ENCODE measurements around the gene SLC25A41.

- TF ChIP-seq EZH2phosphoT487 (IDR thresholded peaks at IDR 0.05), result no peak
- TF ChIP-seq, protein P1, sequence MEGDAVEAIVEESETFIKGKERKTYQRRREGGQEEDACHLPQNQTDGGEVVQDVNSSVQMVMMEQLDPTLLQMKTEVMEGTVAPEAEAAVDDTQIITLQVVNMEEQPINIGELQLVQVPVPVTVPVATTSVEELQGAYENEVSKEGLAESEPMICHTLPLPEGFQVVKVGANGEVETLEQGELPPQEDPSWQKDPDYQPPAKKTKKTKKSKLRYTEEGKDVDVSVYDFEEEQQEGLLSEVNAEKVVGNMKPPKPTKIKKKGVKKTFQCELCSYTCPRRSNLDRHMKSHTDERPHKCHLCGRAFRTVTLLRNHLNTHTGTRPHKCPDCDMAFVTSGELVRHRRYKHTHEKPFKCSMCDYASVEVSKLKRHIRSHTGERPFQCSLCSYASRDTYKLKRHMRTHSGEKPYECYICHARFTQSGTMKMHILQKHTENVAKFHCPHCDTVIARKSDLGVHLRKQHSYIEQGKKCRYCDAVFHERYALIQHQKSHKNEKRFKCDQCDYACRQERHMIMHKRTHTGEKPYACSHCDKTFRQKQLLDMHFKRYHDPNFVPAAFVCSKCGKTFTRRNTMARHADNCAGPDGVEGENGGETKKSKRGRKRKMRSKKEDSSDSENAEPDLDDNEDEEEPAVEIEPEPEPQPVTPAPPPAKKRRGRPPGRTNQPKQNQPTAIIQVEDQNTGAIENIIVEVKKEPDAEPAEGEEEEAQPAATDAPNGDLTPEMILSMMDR (IDR thresholded peaks at IDR 0.05), result no peak
- TF ChIP-seq EZH2 (IDR thresholded peaks at IDR 0.05), result no peak
Measured at GRCh38 chr19:6453951-6454565, 20.5 kb upstream of the SLC25A41 start.

Measured in neural progenitor cell (in vitro differentiated cells).